Measurements from ENCODE around the gene ITGA3.

The ITGA3 gene

GRCh38 chr17:50129728-50130558 is 74.0 kb downstream of the ITGA3 start, which contains the start of gene SAMD14:
Gene SAMD14, minus strand, starts transcription at chr17:50130160. Its CDS starts 5,201 bp downstream, at chr17:50124959.
- no peak for DNase-seq (ENCODE audit: low spot score)

GRCh38 chr17:50130559-50131305 is 74.8 kb downstream of the ITGA3 start:
- DNase-seq (ENCODE audit: low spot score): no peak

- no peak for DNase-seq (ENCODE audit: low spot score)
These were observed 76.3 kb downstream of the ITGA3 start for GRCh38 chr17:50132104-50132794.

- no peak for DNase-seq (ENCODE audit: low spot score)
These were observed 77.3 kb downstream of the ITGA3 start for GRCh38 chr17:50133028-50133768.

- DNase-seq (ENCODE audit: low spot score): no peak
These were observed 77.8 kb downstream of the ITGA3 start for GRCh38 chr17:50133769-50134099.

GRCh38 chr17:50134206-50135110 is 78.5 kb downstream of the ITGA3 start:
- no peak for DNase-seq (ENCODE audit: low spot score)

- DNase-seq (ENCODE audit: low spot score): no peak
These were observed 79.6 kb downstream of the ITGA3 start for GRCh38 chr17:50135316-50136095.

GRCh38 chr17:50136096-50136687 is 80.3 kb downstream of the ITGA3 start:
- DNase-seq (ENCODE audit: low spot score): no peak

GRCh38 chr17:50137042-50137441 is 81.1 kb downstream of the ITGA3 start:
- DNase-seq (ENCODE audit: low spot score): no peak

GRCh38 chr17:50139185-50139783 is 83.4 kb downstream of the ITGA3 start:
- DNase-seq (ENCODE audit: low spot score): no peak

Measured in hematopoietic multipotent progenitor cell treated with erythropoietin and hydrocortisone succinate and interleukin-3 and kit ligand, for 17 days (in vitro differentiated cells).